Measurements from ENCODE around the gene SPG7.

- TF ChIP-seq EZH2 (IDR thresholded peaks at IDR 0.05) (no peak), CTCF (IDR thresholded peaks at IDR 0.05) (no peak), EZH2phosphoT487 (IDR thresholded peaks at IDR 0.05) (no peak)
These were observed 37.8 kb downstream of the SPG7 start for GRCh38 chr16:89545831-89546574.
